SK-N-SH treated with all-trans-retinoic acid at 6 μM for 48 hours (cell line): Measurements from ENCODE around the gene AFF1.

Experiments used
- ARNTL ChIP-seq: fragments of 450-650 bp; formaldehyde crosslinking; IDR thresholded peaks from 2 replicates; pipeline ENCODE4 v1.5.0; 2020; ENCODE audit warnings: low read depth, mild to moderate bottlenecking, moderate library complexity, borderline replicate concordance
- CSDC2 ChIP-seq: fragments of 250-450 bp; sonication (Bioruptor Pico); IDR thresholded peaks from 2 replicates; pipeline ENCODE4 v1.5.0; 2020; ENCODE audit warnings: mild to moderate bottlenecking, moderate library complexity
- PPARA ChIP-seq: fragments of 250-450 bp; sonication (Bioruptor Pico); IDR thresholded peaks from 2 replicates; pipeline ENCODE4 v1.5.0; 2020; ENCODE audit warnings: mild to moderate bottlenecking, borderline replicate concordance
- ZC3H10 ChIP-seq: fragments of 250-450 bp; sonication (Bioruptor Pico); IDR thresholded peaks from 2 replicates; pipeline ENCODE4 v1.5.1; 2021; ENCODE audit warnings: mild to moderate bottlenecking, moderate library complexity
- ZNF8 ChIP-seq: fragments of 450-650 bp; formaldehyde crosslinking; IDR thresholded peaks from 2 replicates; pipeline ENCODE4 v1.5.0; 2020; ENCODE audit warnings: mild to moderate bottlenecking, moderate library complexity
- TF ChIP-seq, protein P1 (sequence below): fragments of 250-450 bp; sonication (Bioruptor Pico); IDR thresholded peaks from 2 replicates; pipeline ENCODE4 v1.8.0; 2020; ENCODE audit warnings: mild to moderate bottlenecking, moderate library complexity, borderline replicate concordance
- TF ChIP-seq, protein P2 (sequence below): fragments of 250-450 bp; sonication (Bioruptor Pico); IDR thresholded peaks from 2 replicates; pipeline ENCODE4 v1.5.1; 2020; ENCODE audit warnings: low read depth, mild to moderate bottlenecking, moderate library complexity

DNA sequence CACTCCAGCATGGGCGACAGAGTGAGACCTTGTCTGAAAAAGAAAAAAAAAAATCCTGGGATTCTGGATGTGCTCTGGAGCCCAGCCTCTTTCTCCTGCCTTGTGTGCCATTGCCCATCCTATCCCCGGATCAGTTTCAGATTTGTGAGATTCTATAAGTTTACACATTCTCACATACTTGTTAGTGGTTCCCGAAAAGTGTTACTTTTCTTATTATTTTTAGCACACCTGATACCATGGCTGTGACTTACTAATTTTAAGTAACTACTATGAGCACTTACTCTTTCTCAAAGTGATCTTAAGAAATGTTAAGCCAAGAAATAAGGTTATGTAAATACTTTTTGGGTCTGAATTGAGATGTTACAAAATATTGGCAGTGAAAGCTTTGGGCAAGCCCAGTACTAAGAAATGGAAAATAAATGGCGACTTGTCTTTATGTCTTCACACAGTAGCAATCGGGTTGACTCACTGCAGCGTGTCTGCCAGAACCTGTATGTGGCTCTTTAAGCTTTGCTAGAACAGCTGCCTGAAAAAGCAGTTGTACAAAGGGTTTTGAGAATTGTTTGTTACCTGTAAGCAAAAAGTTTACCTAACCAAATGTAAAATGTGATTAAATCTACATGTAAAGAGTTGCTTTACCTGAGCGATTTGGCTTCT lies 166.9 kb downstream of the AFF1 start:
- TF ChIP-seq, protein P1, sequence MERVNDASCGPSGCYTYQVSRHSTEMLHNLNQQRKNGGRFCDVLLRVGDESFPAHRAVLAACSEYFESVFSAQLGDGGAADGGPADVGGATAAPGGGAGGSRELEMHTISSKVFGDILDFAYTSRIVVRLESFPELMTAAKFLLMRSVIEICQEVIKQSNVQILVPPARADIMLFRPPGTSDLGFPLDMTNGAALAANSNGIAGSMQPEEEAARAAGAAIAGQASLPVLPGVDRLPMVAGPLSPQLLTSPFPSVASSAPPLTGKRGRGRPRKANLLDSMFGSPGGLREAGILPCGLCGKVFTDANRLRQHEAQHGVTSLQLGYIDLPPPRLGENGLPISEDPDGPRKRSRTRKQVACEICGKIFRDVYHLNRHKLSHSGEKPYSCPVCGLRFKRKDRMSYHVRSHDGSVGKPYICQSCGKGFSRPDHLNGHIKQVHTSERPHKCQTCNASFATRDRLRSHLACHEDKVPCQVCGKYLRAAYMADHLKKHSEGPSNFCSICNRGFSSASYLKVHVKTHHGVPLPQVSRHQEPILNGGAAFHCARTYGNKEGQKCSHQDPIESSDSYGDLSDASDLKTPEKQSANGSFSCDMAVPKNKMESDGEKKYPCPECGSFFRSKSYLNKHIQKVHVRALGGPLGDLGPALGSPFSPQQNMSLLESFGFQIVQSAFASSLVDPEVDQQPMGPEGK (CRISPR knock-in tag), result no peak
- TF ChIP-seq PPARA (CRISPR knock-in tag) (no peak), CSDC2 (no peak), ARNTL (no peak), ZNF8 (CRISPR knock-in tag) (no peak), ZC3H10 (CRISPR knock-in tag) (no peak)
- TF ChIP-seq, protein P2, sequence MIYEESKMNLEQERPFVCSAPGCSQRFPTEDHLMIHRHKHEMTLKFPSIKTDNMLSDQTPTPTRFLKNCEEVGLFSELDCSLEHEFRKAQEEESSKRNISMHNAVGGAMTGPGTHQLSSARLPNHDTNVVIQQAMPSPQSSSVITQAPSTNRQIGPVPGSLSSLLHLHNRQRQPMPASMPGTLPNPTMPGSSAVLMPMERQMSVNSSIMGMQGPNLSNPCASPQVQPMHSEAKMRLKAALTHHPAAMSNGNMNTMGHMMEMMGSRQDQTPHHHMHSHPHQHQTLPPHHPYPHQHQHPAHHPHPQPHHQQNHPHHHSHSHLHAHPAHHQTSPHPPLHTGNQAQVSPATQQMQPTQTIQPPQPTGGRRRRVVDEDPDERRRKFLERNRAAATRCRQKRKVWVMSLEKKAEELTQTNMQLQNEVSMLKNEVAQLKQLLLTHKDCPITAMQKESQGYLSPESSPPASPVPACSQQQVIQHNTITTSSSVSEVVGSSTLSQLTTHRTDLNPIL (CRISPR knock-in tag), result no peak
